ENCODE measurements around the gene NCBP3.

- TF ChIP-seq SUZ12 (IDR thresholded peaks at IDR 0.05) (no peak), L3MBTL2 (conservative IDR thresholded peaks at IDR 0.05) (no peak), FOXM1 (IDR thresholded peaks at IDR 0.05; ENCODE audit: borderline replicate concordance) (no peak), PKNOX1 (IDR thresholded peaks at IDR 0.05) (no peak), ARNT (IDR thresholded peaks at IDR 0.05) (no peak), NFRKB (IDR thresholded peaks at IDR 0.05) (no peak), HDGF (IDR thresholded peaks at IDR 0.05; ENCODE audit: borderline replicate concordance) (no peak), BHLHE40 (IDR thresholded peaks at IDR 0.05; ENCODE audit: borderline replicate concordance) (no peak), SP1 (IDR thresholded peaks at IDR 0.05) (no peak), TARDBP (IDR thresholded peaks at IDR 0.05) (no peak)
Observed at GRCh38 chr17:3804503-3804931, 41.5 kb downstream of the NCBP3 start.
